HG03342 (cell line): ENCODE measurements around the gene DENND1B.
"Not testable (repeated sequence)": the region's sequence is repeated elsewhere in the genome, so short reads cannot be mapped to it uniquely, and the experiment has no call there.

Source experiments
- ATAC-seq: cut with Tn5 transposase; IDR thresholded peaks from one replicate; pipeline ENCODE4 v1.9.1; 2021; ENCODE audit warnings: mild to moderate bottlenecking, moderate library complexity; ENCODE audit not compliant: unreplicated experiment

Gene DENND1B

GRCh38 chr1:197572169-197572568, 203.1 kb downstream of the DENND1B start:
- no peak for ATAC-seq

- no peak for ATAC-seq
Measured at GRCh38 chr1:197567442-197567841, 207.8 kb downstream of the DENND1B start.

- ATAC-seq, result no peak
Measured at GRCh38 chr1:197561041-197561440, 214.2 kb downstream of the DENND1B start.

- no peak for ATAC-seq
Measured at GRCh38 chr1:197559655-197560054, 215.6 kb downstream of the DENND1B start.

- no peak for ATAC-seq
Measured at GRCh38 chr1:197559244-197559643, 216.0 kb downstream of the DENND1B start.

GRCh38 chr1:197557302-197557701, 218.0 kb downstream of the DENND1B start:
- no peak for ATAC-seq

- ATAC-seq, result no peak
Measured at GRCh38 chr1:197553281-197553680, 222.0 kb downstream of the DENND1B start.

GRCh38 chr1:197546989-197547388, 228.3 kb downstream of the DENND1B start:
- no peak for ATAC-seq

GRCh38 chr1:197544553-197544952, 230.7 kb downstream of the DENND1B start:
- ATAC-seq, result no peak

- no peak for ATAC-seq
Measured at GRCh38 chr1:197544130-197544529, 231.2 kb downstream of the DENND1B start.

- ATAC-seq, result no peak
Measured at GRCh38 chr1:197541411-197541810, 233.9 kb downstream of the DENND1B start.

- peak; percentile 67 for ATAC-seq
Measured at GRCh38 chr1:197526736-197527371, 248.4 kb downstream of the DENND1B start.

GRCh38 chr1:197521118-197521739, 254.1 kb downstream of the DENND1B start:
- peak; percentile 75 for ATAC-seq

- ATAC-seq, result peak; percentile 54
Measured at GRCh38 chr1:197519741-197520334, 255.4 kb downstream of the DENND1B start.

- ATAC-seq, result no peak
Measured at GRCh38 chr1:197515421-197515820, 259.9 kb downstream of the DENND1B start.

- ATAC-seq, result no peak
Measured at GRCh38 chr1:197510691-197511378, 264.4 kb downstream of the DENND1B start.

GRCh38 chr1:197496722-197497121, 278.6 kb downstream of the DENND1B start:
- no peak for ATAC-seq

- ATAC-seq, result not testable (repeated sequence)
Measured at GRCh38 chr1:197491505-197491904, 283.8 kb downstream of the DENND1B start.

GRCh38 chr1:197486946-197487345, 288.3 kb downstream of the DENND1B start:
- ATAC-seq, result no peak

- no peak for ATAC-seq
Measured at GRCh38 chr1:197485790-197486189, 289.5 kb downstream of the DENND1B start.

GRCh38 chr1:197481101-197481500, 294.2 kb downstream of the DENND1B start:
- peak; percentile 53 for ATAC-seq

GRCh38 chr1:197480446-197480845, 294.8 kb downstream of the DENND1B start:
- no peak for ATAC-seq
